ENCODE data around the gene PDGFRB. TPM values are rescaled to one million over a fixed set of nuclear protein-coding genes. Genes with fewer than 3 reads are reported as not detected.
A peak's percentile ranks its signal among the peaks of the same experiment; 100 is the strongest.

Gene PDGFRB
- total and polyA plus RNA-seq, 4 donors = 5.2 to 13.1 (median 8.3) TPM

GRCh38 chr5:150108711-150109514 is 46.7 kb downstream of the PDGFRB start (continued):
- no peak for TF ChIP-seq GABPA (IDR thresholded peaks at IDR 0.05 in 1 of 2, conservative IDR thresholded peaks at IDR 0.05 in 1 of 2)
- TF ChIP-seq, protein P1, sequence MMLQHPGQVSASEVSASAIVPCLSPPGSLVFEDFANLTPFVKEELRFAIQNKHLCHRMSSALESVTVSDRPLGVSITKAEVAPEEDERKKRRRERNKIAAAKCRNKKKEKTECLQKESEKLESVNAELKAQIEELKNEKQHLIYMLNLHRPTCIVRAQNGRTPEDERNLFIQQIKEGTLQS (IDR thresholded peaks at IDR 0.05) = no peak
- TF ChIP-seq FOXA1 (IDR thresholded peaks at IDR 0.05) = no peak

DNA sequence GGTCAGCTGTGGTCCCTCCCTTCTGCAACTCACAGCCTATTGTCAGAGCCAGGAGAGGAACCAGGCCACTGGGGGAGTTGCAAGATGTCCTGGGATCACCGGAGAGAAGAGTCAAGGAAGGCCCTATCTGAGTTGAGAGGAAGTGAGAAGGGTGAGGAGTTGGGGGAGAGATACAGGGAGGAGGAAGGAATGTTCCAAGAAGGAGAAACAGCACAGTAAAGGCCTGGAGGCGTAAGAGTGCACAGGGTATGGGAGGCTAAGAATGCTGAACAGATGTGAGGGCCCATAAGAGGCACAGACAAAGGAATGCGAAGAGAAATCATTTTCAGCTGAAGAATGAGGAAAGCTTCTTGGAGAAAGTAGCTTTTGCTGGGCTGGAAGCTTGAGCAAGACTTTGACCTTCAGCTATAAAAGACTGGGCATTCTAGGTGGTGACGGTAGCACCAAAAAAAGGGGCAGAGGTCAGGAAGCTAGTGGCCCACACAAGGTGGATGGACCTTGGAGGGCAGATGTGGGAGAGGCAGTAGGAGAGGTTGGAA is 47.7 kb downstream of the PDGFRB start:
- H3K4me3 ChIP-seq (ENCODE audit: low read depth in 1 of 3, low read length in 3 of 3) = no peak overlapping the region
- no peak overlapping the region for H3K27ac ChIP-seq (ENCODE audit: low read depth in 1 of 2, low read length in 2 of 2)
- H3K9me3 ChIP-seq (ENCODE audit: control insufficient read depth in 4 of 4, low read length in 3 of 4) = no peaks in the 10 kb centered on the region
- 73% methylated on average over 4 of the region's 4 CpGs for WGBS
- peak; percentile 28 for DNase-seq (ENCODE audit: low spot score)
- no peak overlapping the region for H3K9ac ChIP-seq (ENCODE audit: low read depth in 1 of 2, low read length in 2 of 2)
- H3K36me3 ChIP-seq (ENCODE audit: control insufficient read depth in 4 of 4, insufficient read depth in 3 of 4, low read depth in 1 of 4, low read length in 3 of 4) = no peaks in the 10 kb centered on the region
- H3K27me3 ChIP-seq (ENCODE audit: control insufficient read depth in 4 of 4, insufficient read depth in 4 of 4, low read length in 3 of 4) = no peaks in the 10 kb centered on the region
- no peaks in the 10 kb centered on the region for H3K4me1 ChIP-seq (ENCODE audit: control insufficient read depth in 4 of 4, insufficient read depth in 4 of 4, low read length in 3 of 4)
- TF ChIP-seq EGR1 (IDR thresholded peaks at IDR 0.05; ENCODE audit: low read depth in 2 of 2) = no peak
- TF ChIP-seq FOXA2 (IDR thresholded peaks at IDR 0.05) = no peak
- TF ChIP-seq NR2F2 (IDR thresholded peaks at IDR 0.05) = peak; percentile 48
- no peak for TF ChIP-seq SP1 (IDR thresholded peaks at IDR 0.05)

DNA sequence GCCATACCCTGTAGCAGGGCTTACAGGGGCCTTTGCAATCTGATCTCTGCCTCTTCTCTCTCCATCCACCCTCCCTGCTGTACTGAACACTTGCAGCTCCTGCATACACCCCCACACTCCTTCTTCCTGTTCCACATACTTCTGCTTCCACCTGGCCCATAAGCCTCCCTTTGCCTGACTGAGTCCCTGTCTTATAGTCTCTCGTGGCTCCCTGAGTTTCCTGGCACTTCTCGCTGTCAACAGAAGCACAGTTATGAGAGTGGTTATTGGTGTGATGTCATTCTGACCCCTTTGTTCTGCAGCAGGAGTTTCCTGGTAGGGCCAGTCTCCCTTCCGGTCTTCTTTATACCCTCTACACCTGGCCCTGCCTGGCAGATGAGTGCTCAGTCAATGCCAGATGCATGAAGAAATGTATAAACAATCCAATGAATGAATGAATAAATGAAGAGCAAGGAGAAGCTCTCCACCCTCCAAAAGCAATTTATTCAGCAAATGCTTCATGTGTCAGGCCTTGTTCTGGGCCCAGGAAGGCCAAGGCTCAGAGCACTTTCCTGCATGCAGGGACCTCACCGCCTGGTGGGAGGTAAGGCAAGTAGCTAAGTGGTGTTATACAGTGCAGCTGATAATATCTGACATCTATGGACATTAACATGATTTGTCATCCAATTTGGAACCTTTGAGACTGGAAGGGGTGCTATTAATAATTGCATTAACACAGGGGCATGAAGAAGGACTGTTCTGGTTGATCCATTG is 48.8 kb downstream of the PDGFRB start:
- TF ChIP-seq SP1 (IDR thresholded peaks at IDR 0.05) (no peak), HNF4A (conservative IDR thresholded peaks at IDR 0.05) (no peak), NR2F2 (IDR thresholded peaks at IDR 0.05) (no peak), REST (IDR thresholded peaks at IDR 0.05) (no peak), EGR1 (IDR thresholded peaks at IDR 0.05; ENCODE audit: low read depth in 2 of 2) (no peak)
- no peaks in the 10 kb centered on the region for H3K9me3 ChIP-seq (ENCODE audit: control insufficient read depth in 4 of 4, low read length in 3 of 4)
- no peaks in the 10 kb centered on the region for H3K36me3 ChIP-seq (ENCODE audit: control insufficient read depth in 4 of 4, insufficient read depth in 3 of 4, low read depth in 1 of 4, low read length in 3 of 4)
- WGBS = 83% methylated on average over 4 of the region's 4 CpGs
- H3K4me3 ChIP-seq (ENCODE audit: low read depth in 1 of 3, low read length in 3 of 3) = no peak overlapping the region
- peak; percentile 29 for DNase-seq (ENCODE audit: low spot score)
- H3K27me3 ChIP-seq (ENCODE audit: control insufficient read depth in 4 of 4, insufficient read depth in 4 of 4, low read length in 3 of 4) = no peaks in the 10 kb centered on the region
- no peak overlapping the region for H3K27ac ChIP-seq (ENCODE audit: low read depth in 1 of 2, low read length in 2 of 2)
- H3K4me1 ChIP-seq (ENCODE audit: control insufficient read depth in 4 of 4, insufficient read depth in 4 of 4, low read length in 3 of 4) = no peaks in the 10 kb centered on the region
- H3K9ac ChIP-seq (ENCODE audit: low read depth in 1 of 2, low read length in 2 of 2) = no peak overlapping the region
